CD4-positive, alpha-beta T cell treated with Interleukin-1 beta for 1 hour (primary cell): Measurements from ENCODE around the gene KIAA1671.

Experiments used
- DNase-seq, 2 donors: peaks; one replicate each; pipeline ENCODE4 v3.0.0-alpha.2; 2020 to 2022

KIAA1671 gene

DNA sequence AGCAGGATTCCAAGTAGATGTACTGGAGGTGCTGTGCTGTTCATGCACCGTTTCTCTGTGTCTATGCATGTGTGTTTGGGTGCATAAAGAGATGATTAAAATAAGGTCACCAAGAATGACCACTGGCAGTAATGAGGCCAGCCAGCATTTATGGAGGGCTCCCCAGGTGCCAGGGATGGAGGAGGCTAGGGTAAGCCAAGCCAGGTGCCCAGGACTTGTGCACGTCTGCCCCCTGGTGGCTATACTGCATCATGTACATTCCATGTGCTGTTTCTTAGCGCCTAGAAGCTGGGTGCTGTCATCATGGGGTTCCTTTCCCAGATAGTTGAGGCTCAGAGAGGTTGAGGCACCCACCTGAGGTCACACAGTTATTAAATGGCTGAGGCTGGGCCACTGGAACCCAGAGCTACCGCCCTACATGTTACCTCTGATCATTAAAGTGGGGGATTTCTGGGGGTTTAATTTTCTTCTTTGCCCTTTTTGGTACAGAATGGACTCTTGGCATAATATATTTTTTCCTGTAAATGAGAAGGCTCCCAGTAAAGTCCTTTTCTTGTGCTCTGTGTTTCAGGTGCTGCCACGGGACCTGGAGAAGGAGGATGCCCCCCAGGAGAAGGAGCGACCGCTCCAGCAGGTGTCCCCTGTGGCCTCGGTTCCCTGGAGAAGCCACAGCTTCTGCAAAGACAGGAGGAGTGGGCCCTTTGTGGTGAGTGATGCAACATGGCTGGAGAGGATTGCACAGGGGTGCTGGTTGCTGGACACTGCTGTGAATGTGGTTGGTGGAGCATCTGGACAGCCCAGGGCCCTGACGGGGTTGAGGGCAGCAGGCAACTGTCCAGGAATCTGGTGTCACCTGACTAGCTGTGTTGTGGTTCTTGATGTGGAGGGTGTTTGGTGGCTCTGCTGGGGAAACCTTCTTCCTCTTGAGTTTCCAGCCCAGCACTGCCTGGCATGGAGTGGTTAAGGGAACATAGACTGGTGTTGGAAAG lies 96.4 kb downstream of the KIAA1671 start:
- DNase-seq: peak; percentile 61 to 69

DNA sequence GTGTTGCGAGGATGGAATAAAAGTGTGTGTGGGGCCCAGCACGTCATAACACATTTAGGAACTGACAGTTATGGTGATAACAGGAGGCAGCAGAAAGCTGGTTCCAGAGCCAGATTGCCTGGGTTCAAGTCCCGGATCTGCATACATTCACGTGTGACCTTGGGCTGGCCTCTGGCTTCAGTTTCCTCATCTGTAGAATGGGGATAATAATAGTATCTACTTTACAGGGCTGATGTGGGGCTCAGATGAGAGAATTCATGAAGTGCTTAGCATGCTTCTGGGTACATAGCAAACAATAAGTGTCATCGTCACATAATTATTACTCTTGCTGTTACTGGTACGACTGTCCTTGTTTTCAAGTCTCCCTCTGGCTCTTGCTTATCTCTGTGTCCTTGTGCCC lies 97.3 kb downstream of the KIAA1671 start:
- DNase-seq: no peak

DNA sequence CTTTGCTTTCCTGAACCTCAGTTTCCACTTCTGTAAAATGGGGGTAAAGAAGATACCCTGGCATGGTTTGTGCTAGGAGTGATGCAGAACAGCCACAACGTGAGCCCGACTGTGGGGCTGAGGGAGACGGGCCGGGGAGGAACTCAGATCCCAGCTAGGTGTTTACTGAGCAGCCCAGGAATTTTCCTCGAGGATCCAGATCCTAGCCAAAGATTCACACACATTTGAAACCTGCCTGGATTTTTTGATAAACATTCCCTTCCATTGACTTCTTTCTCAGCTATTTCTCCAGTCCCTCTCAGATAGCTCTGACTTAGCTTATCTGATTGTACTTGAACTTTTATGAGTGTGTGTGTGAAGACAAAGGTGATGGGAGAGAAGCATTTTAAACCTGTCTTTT lies 98.0 kb downstream of the KIAA1671 start:
- DNase-seq: no peak

DNA sequence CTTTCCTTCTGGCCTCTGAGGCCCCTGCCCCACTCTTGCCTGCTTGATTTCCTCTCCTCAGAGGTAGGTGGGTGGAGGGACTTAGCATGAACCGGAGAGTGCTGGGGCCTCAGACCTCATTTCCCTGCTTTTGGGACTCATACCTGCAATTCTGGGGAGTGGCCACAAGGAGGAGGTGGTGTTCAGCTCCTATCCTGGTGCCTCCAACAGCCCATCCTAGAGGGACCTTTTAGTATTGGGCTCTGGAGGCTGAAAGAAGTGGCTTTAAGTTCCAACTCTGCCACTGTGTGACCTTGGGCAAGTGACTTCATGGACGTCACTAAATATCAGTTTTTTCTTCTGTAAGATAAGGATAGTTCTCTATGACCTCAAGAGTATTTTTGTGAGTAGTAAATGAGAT lies 98.6 kb downstream of the KIAA1671 start:
- DNase-seq: no peak

DNA sequence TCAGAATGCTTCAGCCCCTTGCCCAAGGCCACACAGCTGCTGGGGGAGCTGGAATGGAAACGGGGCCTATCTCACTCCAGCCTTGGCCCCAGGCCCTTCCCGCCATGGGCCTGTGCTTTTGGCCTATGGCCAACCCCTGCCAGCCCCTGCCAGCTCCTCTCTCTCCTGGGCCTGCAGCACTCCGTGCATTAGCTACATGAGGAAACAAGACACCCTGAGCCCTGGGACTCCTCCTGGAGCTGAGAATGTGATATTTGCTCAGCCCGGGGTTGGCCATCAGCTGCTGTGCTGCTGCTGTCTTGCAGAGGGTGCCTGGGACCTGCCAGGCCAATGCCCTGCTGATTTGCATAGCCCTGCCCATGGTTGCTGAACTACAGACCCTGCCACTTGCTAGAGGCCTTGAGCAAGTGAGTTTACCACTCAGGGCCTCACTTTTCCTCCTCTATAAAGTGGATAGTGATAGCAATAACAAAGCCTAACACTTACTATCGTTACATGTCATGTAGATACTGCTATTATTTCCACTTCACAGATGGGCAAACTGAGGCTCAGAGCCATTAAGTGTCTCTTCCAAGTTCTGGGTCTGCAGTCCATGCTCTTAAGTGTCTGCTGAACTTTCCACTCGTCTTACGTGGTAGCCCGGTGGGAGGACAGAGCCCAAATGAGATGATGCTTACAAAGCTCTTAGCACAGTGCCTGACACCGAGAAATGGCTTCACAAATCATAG lies 99.6 kb downstream of the KIAA1671 start:
- no peak for DNase-seq

DNA sequence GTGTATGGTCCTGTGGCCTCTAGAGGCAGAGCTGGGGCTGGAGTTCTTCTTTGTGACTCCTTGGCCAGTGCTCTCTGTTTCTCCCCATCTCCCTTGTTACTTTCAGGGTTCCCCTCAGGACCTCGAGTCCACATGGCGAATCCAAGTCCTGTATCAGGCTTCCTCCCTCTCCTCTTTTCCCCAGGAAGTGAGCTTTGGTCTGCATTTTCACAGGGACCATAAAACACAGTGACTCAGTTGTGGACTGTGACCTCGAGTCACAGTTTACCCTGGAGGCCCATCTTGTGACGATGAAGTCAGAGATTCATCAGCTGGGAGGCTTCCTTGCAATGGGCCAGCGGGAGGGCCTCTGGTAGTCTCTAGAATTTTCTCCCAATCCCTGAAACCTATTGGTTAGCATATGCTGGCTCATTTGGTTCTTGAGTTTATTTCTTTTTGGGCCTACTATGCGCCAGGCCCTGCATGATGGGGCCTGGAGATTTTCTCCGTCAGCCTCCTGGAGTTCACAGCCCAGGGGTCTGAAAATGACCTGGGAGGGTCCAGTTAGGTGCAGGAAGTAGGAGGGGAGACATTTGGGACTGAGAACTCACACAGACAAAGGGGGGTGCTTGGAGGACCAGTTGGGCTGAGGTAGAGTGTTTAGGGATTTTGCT lies 100.8 kb downstream of the KIAA1671 start:
- DNase-seq: no peak

DNA sequence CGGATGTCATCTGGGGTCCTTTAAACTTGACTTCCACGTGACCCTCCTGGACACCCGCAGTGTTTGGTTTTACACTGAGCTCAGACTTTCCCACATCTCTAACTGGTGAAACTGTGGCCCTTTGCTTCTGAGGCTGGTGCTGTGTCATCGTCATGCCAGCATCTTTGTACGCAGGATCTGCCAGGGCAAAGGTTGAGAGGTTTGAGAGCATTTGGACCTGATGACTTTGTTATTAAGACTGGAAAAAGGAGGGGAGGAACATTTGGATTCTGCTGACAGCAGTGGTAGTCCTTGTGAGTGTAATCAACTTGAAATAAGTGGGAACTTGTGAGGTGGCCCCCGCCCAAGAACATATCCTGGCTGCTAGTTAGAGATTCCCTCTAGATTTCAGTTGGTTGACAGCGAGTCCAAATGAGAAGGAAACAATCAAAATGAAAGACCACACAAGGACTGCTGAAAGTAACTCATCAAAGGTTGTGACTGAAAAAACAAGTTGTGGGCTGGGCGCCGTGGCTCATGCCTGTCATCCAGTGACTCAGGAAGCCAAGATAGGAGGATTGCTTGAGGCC lies 102.5 kb downstream of the KIAA1671 start:
- no peak for DNase-seq

DNA sequence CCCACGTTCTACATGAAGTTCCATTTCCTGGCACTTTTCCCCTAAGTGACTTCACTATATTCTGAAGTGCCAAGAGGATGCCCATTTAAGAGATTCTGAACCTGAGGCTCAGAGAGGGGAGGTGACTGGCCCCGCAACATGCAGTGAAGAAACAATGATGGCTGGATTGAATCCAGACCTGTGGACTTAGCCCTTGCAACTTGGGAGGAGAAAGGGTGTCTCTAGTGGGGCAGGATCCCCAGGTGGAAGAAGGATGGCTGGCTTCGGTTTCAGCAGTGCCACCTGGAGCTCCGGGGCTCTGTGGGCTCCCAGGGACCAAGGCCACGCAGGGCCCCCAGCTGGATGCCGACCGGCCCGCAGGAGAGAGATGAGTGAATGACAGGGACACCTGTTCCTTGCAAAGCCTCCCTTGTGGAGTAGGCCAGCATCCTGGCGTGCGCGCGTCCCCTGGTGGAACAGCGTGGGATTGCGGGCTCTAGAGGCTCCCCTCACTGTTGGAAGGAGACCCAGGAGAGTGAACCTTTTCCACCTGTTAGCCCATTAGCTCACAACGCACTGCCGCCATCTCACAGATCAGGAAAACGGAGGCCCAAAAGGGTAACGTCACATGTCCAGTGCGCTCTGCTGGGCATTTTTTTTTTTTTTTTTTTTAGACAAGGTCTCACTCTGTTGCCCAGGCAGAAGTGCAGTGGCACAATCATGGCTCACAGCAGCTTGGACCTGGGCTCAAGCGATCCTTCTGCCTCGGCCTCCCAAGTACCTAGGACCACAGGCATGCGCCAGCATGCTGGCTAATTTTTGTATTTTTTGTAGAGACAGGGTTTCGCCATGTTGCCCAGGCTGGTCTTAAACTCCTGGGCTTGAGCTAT lies 104.7 kb downstream of the KIAA1671 start:
- peak; percentile 56 to 73 for DNase-seq

DNA sequence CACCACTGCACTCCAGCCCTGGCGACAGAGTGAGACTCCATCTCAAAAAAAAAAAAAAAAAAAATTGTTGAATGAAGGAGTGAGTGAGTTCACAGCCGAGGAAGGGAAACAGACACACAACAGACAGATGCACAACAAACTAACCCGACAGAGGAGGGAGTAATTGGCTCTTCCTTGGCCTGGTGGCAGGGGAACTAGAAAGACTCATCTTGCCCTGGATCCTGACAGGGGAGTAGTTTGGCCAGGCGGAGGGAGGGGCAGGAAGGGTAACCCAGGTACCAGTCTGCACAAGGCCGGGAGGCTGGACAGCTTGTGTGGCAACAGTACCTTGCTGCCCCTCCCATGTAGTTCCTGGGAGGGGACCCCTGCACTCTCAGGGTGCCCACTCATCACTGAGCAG lies 106.9 kb downstream of the KIAA1671 start:
- DNase-seq: no peak

DNA sequence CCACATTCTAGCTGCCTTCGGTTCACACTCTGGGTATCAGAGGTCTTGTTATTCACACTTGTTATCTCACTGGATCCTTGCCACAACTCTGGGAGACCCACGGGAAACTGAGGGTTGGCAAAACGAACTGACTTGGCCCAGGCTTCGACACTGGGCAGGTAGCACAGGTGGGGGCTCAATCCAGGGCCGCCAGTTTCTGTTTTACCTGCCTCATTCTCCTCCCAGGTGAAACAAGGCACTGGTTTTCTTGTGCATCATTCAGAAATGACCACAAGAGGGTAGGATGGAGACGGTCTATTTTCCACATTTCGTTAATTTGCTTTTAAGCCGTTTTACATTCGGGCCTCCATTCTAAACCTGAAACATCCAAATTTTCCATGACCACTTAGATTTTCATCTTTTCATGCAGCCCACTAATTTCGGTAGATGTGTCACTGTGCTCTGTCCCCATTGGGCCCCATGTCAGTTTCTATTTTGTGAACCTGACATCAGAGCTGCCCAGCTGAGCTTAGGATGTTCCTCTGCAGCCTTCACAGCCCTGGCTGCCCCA lies 108.1 kb downstream of the KIAA1671 start:
- peak in 1 of 2 donors; percentile 49 for DNase-seq

DNA sequence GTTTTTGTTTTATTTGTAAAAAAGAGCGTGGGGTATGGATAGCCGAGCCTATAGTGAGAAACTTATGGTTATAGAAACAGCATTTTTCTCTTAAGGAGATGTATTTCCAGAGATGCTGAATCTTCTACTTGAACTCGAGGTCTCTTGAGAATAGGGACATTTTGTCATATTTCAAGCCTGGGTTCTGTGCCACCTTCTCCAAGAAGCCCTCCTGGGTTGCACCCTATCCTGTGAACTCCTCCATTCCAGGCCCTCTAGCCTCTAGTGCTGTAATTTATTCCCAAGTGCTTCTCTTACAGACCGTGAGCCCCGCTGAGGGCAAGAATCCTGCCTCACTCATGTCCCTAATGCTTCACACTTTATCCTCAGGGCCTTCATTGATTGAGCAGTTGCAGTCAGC lies 108.6 kb downstream of the KIAA1671 start:
- DNase-seq: no peak

DNA sequence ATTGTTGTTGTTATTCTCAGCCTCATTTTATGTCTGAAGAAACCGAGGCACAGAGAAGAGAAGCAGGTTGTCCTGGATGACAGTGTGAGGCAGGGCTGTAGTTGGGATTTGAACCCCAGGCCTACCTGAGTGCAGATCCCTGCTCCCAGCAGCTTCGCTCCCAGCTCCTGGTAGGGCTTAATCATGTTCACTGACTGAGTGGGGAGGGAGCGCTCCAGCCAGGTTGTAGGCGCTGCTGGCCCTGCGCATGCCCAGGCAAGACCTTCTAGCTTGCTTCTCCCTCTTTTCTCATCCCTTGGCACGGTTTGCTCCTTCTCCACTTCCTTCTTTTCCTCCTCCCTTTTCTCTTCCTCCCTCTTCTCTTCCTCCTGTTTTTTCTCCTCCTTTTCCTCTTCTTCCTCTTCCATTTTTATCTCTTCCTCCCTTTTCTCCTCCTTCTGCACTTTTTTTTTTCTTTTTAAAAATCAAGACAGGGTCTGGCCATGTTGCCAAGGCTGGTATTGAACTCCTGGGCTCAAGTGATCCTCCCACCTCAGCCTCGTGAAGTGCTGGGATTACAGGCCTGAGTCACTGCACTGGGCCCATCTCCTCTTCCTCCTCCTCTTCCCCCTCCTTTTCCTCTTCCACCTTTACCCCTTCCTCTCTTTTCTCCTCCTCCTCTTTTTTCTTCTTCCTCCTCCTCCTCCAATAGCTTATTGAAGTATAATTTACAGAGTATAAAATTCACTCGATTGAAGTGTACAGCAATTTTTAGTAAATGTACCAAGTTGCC lies 109.3 kb downstream of the KIAA1671 start:
- no peak for DNase-seq

DNA sequence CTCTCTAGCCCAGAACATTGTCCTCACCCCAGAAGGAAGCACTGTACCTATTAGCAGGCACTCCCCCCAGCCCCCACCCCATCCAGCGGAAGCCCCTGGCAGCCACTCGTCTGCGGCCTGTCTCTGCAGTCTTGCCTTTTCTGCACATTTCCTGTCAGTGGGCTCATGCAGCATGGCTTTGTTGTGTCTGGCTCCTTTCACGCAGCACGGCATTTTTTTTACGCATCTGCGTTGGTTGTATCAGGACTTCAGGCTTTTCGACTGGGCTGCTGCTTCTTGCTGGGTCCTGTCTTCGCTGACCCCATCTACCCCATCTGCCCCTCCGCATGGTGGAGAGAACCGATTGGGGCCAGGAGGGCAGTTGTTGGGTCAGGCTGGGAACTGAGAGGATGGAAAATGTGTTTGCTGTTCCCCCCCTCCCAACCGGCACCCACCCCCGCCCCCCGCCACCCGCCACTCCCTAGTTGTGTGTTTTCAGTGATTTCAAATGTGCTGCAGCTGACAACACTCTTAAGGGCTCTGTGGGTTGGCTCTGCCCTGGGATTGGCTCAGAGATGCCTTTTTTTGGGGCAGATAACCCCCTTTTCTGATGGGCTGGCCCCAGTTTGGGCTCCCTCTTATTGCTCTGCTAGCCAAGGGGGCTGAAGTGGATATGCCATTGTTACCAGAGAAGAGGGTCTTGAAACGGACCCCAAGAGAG lies 110.0 kb downstream of the KIAA1671 start:
- DNase-seq: peak; percentile 78 to 85

DNA sequence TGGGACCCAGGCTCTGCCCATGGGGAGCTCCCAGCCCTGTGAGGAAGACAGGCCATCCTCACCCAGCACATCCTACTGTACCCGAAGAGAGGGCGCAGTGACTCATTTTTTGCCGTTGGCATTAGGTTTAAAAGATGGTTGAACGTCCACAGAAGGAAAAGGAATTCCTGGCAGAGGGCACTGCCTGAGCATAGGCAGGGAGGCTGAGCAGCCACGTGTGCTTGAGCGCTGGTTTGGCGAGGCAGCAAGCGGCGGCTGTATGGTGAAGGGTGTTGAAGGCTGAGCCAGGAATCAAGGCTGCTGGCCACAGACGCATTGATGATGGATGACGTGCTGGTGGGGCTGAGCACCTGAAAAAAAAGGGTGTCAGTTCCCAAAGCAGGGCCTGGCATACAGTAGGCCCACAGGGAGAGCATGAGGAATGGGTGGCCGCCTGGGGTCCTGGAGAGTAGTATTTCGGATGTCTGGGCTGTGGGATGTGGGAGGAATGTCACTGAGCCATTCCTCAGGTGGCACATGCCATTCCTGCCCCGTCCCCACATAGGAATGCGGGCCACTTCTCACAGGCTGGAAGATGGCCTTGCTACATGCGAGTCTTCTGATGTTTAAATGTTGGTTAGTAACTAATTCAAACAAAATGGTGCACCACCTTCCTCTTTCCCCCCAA lies 112.5 kb downstream of the KIAA1671 start:
- no peak for DNase-seq

DNA sequence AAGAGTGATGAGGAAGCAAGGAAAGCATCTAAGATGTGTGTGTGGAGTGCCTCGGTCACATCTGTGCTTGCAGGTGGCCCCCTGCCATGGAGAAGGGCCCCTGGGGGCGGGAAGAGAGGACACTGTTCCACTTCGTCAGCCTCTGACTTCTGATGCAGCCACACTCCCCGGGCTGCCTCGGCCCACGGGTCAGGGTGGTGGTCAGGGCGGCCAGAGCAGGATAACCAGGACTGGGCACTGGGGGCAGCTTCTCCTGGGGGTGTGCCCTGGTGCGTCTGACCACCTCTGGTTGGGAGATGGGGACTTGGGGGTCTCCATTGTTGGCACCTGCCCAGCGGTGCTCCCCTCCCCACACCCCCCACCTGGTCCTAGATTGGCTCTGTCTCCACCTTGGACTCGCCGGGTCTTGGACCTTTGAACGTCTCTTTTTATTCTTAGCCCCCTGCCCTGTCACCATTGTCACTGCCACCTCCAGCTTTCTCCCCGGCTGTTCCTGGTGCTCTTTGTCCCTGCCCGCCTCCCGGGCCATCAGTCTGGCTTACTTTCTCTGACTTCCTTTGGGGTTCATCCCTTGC lies 114.4 kb downstream of the KIAA1671 start:
- no peak for DNase-seq

DNA sequence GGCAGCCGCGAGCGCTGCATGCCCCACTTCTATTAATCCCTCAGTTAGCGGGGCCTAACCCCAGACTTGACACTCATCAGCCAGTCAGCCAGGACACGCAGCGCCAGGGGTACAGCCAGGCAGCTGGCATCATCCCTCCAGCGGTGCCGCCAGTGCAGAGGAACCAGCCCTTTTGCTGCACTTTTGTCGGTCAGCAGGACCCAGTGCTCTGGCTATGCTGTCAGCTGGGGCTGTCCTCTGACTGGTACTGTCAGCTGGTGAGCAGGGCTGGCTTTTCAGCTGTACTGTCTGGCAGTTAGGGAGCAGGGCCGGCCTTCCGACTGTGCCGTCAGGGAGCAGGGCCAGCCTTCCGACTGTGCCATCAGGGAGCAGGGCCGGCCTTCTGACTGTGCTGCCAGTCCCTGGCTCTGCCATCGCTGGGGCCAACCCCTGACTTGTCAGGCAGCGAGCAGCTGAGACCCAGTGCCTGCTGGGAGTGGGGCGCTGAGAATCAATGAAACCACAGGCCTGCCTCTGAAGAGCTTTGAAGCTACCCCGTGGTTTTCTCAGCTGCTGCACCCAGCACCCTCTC lies 115.4 kb downstream of the KIAA1671 start:
- peak; percentile 87 to 89 for DNase-seq

DNA sequence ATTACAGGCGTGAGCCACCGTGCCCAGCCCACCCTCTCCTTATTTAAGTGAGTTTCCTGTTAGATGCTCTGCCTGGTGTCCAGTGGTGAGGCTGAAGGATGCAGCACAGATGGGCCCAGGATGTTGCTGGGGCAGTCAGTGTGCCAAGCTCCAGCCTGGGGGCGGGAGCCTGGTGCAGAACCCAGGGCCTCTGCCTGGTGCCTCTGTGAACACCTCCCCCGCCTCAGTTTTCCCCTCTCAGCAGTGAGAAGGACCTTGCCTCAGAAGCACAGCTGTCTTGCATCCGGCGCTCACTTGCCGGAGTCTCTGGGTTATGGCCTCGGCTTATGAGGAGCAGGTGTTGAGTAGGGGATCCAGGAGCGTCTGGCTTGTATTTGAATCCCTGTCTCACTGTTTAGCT lies 116.2 kb downstream of the KIAA1671 start:
- DNase-seq: peak; percentile 15 to 29

DNA sequence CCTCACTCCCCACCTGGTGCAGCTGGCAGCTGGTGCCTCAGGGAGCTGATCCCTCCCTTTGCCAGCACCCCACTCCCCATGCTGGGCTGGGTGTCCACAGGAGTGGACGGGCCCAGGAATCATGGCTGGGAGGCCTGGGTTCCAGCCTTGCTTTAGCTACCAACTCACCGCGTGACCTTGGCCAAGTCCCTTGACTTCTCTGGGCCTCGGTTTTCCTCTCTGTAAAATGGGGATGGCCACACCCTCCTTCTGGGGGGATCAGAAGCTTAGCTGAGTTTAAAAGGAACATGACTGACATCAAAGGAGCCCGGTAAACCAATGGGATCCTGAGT lies 116.9 kb downstream of the KIAA1671 start:
- DNase-seq: no peak
